DOHH2 (cell line): ENCODE results near the gene CDH4.

Experiments used
- H3F3A ChIP-seq: fragments of 200-600 bp; sonication (generic), shearing (Covaris generic); 2 replicates; pipeline ENCODE4 v1.6.0; 2016; ENCODE audit warnings: antibody characterized with exemption, mild to moderate bottlenecking; ENCODE audit not compliant: control insufficient read depth, insufficient read depth
- H3K27ac ChIP-seq: fragments of 200-600 bp; sonication (generic); 2 replicates; pipeline ENCODE4 v1.5.1; 2014; ENCODE audit warnings: low read depth, mild to moderate bottlenecking, low read length, moderate library complexity
- H3K27me3 ChIP-seq: fragments of 200-600 bp; sonication (generic); 2 replicates; pipeline ENCODE4 v1.6.1; 2014; ENCODE audit warnings: mild to moderate bottlenecking, low read length, mixed read lengths; ENCODE audit not compliant: control insufficient read depth
- H3K36me3 ChIP-seq: fragments of 200-600 bp; sonication (generic); 2 replicates; pipeline ENCODE4 v1.6.1; 2014; ENCODE audit warnings: mild to moderate bottlenecking, low read length, moderate library complexity, mixed read lengths; ENCODE audit not compliant: control insufficient read depth
- H3K4me1 ChIP-seq: fragments of 200-600 bp; sonication (generic); 2 replicates; pipeline ENCODE4 v1.6.1; 2014; ENCODE audit warnings: mild to moderate bottlenecking, low read length, mixed read lengths; ENCODE audit not compliant: control insufficient read depth
- H3K4me2 ChIP-seq: fragments of 200-600 bp; sonication (generic); 2 replicates; pipeline ENCODE4 v1.6.0; 2014; ENCODE audit warnings: mild to moderate bottlenecking, low read length, moderate library complexity
- H3K4me3 ChIP-seq: fragments of 200-600 bp; sonication (generic); 2 replicates; pipeline ENCODE4 v1.5.1; 2014; ENCODE audit warnings: mild to moderate bottlenecking, low read length, mixed read lengths
- H3K79me2 ChIP-seq: fragments of 200-600 bp; sonication (generic); 2 replicates; pipeline ENCODE4 v1.6.1; 2014; ENCODE audit warnings: mild to moderate bottlenecking, low read length, mixed read lengths; ENCODE audit not compliant: control insufficient read depth
- H3K9me2 ChIP-seq: fragments of 200-600 bp; sonication (generic); replicated peaks from 2 replicates; pipeline ENCODE4 v1.6.1; 2014; ENCODE audit warnings: mild to moderate bottlenecking, low read length, mixed read lengths; ENCODE audit not compliant: control insufficient read depth
- H3K9me3 ChIP-seq: fragments of 200-600 bp; sonication (generic); 2 replicates; pipeline ENCODE4 v1.6.1; 2014; ENCODE audit warnings: antibody characterized with exemption, low read length, mixed read lengths; ENCODE audit not compliant: control insufficient read depth, insufficient read depth
- H4K20me1 ChIP-seq: fragments of 200-600 bp; sonication (generic); 2 replicates; pipeline ENCODE4 v1.6.0; 2014; ENCODE audit warnings: low read depth, mild to moderate bottlenecking, antibody characterized with exemption, low read length, moderate library complexity; ENCODE audit not compliant: control insufficient read depth, insufficient read depth
- EZH2phosphoT487 ChIP-seq: fragments of 200-600 bp; sonication (generic); IDR thresholded peaks from 2 replicates; pipeline ENCODE4 v1.6.1; 2017; ENCODE audit warnings: borderline replicate concordance, mild to moderate bottlenecking, antibody characterized with exemption, low read length, moderate library complexity, mixed read lengths
- TF ChIP-seq, protein P1 (sequence below): fragments of 200-600 bp; sonication (generic); IDR thresholded peaks from one replicate; pipeline ENCODE4 v1.5.1; 2014; ENCODE audit warnings: antibody characterized with exemption, mild to moderate bottlenecking, low read depth, low read length; ENCODE audit not compliant: poor library complexity, severe bottlenecking

CDH4 gene

DNA sequence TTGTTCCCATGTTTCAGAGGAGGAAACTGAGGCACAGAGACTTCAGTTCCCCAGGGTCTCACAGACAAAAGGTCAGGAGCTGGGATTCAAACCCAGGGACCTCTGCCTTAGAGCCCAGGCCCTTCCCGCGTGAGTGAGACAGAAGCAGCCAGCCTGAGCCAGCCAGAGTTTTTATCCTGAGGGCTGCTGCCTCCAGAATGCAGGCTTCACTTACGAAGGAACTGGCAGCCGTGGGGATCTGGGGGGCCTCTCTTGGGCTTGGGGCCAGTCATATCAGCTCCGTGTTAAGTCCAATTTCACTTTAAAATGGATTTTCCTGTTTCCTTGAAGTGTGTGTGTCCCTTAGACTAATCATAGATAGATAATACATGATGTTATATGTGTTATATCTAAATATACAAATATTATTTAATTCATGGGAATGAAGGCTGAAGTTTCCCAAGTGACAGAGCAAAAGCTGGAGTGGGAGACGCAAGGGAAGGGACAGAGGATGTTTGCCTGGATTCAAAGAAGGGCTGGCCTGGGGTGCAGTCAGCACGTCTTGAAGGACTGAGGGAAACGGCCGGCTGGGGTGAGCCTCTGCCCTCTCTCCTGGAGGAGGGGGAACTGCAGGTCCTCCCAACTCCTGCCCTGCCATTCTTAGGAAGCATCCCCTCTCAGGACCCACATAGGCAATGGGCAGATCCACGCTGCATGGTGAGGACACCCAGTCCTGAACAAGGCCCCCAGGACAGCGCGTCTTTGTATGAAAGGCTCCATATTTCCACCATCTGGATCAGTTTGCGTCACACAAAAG is 320.1 kb downstream of the CDH4 start:
- Histone ChIP-seq H3K9me3 (no peaks in the 10 kb centered on the region), H3K4me3 (no peak overlapping the region), H3K4me1 (no peaks in the 10 kb centered on the region), H3K9me2 (no peaks in the 10 kb centered on the region), H3K79me2 (no peaks in the 10 kb centered on the region), H4K20me1 (no peaks in the 10 kb centered on the region), H3K36me3 (no peaks in the 10 kb centered on the region), H3K27me3 (no peaks in the 10 kb centered on the region), H3F3A (no peaks in the 10 kb centered on the region), H3K27ac (no peak overlapping the region), H3K4me2 (no peak overlapping the region)
- TF ChIP-seq, protein P1, sequence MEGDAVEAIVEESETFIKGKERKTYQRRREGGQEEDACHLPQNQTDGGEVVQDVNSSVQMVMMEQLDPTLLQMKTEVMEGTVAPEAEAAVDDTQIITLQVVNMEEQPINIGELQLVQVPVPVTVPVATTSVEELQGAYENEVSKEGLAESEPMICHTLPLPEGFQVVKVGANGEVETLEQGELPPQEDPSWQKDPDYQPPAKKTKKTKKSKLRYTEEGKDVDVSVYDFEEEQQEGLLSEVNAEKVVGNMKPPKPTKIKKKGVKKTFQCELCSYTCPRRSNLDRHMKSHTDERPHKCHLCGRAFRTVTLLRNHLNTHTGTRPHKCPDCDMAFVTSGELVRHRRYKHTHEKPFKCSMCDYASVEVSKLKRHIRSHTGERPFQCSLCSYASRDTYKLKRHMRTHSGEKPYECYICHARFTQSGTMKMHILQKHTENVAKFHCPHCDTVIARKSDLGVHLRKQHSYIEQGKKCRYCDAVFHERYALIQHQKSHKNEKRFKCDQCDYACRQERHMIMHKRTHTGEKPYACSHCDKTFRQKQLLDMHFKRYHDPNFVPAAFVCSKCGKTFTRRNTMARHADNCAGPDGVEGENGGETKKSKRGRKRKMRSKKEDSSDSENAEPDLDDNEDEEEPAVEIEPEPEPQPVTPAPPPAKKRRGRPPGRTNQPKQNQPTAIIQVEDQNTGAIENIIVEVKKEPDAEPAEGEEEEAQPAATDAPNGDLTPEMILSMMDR = no peak

DNA sequence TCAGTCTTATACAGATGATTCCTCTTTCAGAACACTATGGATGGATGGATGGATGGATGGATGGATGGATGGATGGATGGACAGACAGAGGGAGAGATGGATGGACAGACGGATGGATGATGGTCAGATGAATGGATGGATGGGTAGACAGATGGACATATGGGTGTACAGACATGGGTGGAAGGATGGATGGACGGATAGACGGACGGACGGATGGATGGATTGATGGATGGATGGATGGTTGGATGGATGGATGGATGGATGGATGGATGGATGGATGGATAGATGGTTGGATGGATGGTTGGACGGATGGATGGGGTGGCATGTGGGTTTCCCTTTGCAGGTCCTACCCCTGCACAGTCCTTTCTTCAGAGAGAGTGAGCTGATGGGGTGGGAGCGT is 320.7 kb downstream of the CDH4 start:
- no peaks in the 10 kb centered on the region for H3K9me3 ChIP-seq
- H3K4me3 ChIP-seq = no peak overlapping the region
- H3K9me2 ChIP-seq = no peaks in the 10 kb centered on the region
- H3K27ac ChIP-seq = no peak overlapping the region
- no peaks in the 10 kb centered on the region for H3K27me3 ChIP-seq
- no peak overlapping the region for H3K4me2 ChIP-seq
- no peaks in the 10 kb centered on the region for H4K20me1 ChIP-seq
- H3K36me3 ChIP-seq = no peaks in the 10 kb centered on the region
- no peaks in the 10 kb centered on the region for H3K4me1 ChIP-seq
- H3F3A ChIP-seq = no peaks in the 10 kb centered on the region
- no peaks in the 10 kb centered on the region for H3K79me2 ChIP-seq
- TF ChIP-seq EZH2phosphoT487 = no peak
- TF ChIP-seq, protein P1 = no peak

DNA sequence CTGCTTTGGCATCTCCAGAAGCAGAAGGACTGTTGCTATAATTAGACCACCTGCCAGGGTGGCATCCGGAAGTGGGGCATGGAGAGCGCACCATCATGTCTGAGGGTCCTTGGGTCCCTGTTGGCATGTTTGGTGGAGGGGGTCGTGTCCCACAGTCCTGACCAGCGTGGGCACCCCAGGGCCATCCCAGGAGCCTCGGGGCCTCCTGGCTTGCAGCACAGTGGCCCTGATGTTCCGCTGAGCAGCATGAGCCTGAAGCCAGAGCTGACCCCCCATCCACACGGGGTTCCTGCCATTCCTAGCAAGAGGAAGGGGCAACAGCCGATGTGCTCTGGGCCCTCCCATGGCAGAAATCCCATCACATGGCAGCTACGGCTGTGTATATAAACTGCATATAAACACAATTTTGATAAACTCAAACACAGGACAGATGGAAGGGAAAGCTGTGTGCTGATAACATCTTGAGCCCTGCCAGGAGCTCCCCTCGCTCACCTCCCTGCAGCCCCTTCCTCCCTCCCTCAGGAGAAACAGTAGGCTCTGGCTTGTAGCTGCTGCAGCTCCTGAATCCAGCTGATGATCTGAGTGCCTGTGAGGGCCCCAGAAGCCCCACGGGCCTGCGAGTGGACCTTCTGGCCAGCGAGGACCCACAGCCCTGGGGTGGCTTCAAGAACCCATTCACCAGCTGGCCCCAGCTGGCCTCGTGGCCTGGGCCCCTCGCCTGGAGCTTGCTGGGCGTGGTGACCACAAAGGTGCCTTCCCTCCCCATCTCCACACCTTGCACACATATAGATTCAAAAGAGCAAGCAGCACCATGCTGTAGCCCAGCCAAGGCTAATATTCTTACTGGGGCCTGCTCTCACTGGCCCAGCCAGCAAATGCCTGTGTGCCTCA is 321.6 kb downstream of the CDH4 start:
- no peaks in the 10 kb centered on the region for H3F3A ChIP-seq
- H3K27ac ChIP-seq = no peak overlapping the region
- H3K4me2 ChIP-seq = no peak overlapping the region
- H4K20me1 ChIP-seq = no peaks in the 10 kb centered on the region
- no peaks in the 10 kb centered on the region for H3K9me3 ChIP-seq
- no peaks in the 10 kb centered on the region for H3K36me3 ChIP-seq
- no peak overlapping the region for H3K4me3 ChIP-seq
- H3K4me1 ChIP-seq = no peaks in the 10 kb centered on the region
- no peak for TF ChIP-seq EZH2phosphoT487
- TF ChIP-seq, protein P1 = no peak
- no peaks in the 10 kb centered on the region for H3K9me2 ChIP-seq
- no peaks in the 10 kb centered on the region for H3K79me2 ChIP-seq
- H3K27me3 ChIP-seq = no peaks in the 10 kb centered on the region
